ENCODE results near the gene MED13.

GRCh38 chr17:62076864-62077788 is 12.0 kb upstream of the MED13 start:
- TF ChIP-seq POLR2AphosphoS5 (IDR thresholded peaks at IDR 0.05) (no peak), POLR2A (IDR thresholded peaks at IDR 0.05) (no peak)

Data from breast epithelium (tissue), 3 donors.